Panc1 (cell line): ENCODE data around the gene DLG5.

ENCODE experiments used
- POLR2AphosphoS5 ChIP-seq: IDR thresholded peaks from 2 replicates; pipeline ENCODE4 v1.6.1; 2012; ENCODE audit warnings: mild to moderate bottlenecking, low read depth, low read length, moderate library complexity
- SIN3A ChIP-seq: IDR thresholded peaks from 2 replicates; pipeline ENCODE4 v1.6.1; 2012; ENCODE audit warnings: low read depth, mild to moderate bottlenecking, low read length, moderate library complexity, borderline replicate concordance; ENCODE audit not compliant: insufficient read depth
- TF ChIP-seq, protein P1 (sequence below): fragments of 450-650 bp; IDR thresholded peaks from 2 replicates; pipeline ENCODE4 v1.5.1; 2017; ENCODE audit warnings: mild to moderate bottlenecking

GRCh38 chr10:77964811-77965210 lies 38.3 kb upstream of the DLG5 start:
- TF ChIP-seq, protein P1, sequence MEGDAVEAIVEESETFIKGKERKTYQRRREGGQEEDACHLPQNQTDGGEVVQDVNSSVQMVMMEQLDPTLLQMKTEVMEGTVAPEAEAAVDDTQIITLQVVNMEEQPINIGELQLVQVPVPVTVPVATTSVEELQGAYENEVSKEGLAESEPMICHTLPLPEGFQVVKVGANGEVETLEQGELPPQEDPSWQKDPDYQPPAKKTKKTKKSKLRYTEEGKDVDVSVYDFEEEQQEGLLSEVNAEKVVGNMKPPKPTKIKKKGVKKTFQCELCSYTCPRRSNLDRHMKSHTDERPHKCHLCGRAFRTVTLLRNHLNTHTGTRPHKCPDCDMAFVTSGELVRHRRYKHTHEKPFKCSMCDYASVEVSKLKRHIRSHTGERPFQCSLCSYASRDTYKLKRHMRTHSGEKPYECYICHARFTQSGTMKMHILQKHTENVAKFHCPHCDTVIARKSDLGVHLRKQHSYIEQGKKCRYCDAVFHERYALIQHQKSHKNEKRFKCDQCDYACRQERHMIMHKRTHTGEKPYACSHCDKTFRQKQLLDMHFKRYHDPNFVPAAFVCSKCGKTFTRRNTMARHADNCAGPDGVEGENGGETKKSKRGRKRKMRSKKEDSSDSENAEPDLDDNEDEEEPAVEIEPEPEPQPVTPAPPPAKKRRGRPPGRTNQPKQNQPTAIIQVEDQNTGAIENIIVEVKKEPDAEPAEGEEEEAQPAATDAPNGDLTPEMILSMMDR, result no peak
- TF ChIP-seq POLR2AphosphoS5 (no peak), SIN3A (no peak)
